OCI-M2 (cell line): ENCODE measurements around the gene SEMA4D.

Experiments used
- DNase-seq: peaks from one replicate; lab custom pipeline; 2025; ENCODE audit not compliant: unreplicated experiment; lab: John Stamatoyannopoulos, UW

The SEMA4D gene

DNA sequence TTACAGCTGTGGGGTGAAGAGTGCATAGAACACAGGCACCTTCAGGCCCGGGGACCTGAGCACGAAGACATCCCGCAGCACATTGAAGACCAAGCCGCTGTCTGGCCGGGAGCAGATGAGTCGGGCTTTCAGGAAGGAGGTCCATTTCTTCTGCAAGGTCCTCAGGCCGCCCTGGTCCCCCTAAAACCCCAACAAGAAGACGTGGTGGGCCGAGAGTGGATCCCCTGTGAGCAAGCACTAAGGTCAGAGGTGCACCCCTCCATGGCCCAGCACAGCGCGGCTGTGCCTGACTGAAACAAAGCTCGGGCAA lies 109.1 kb downstream of the SEMA4D start:
- DNase-seq: no peak

DNA sequence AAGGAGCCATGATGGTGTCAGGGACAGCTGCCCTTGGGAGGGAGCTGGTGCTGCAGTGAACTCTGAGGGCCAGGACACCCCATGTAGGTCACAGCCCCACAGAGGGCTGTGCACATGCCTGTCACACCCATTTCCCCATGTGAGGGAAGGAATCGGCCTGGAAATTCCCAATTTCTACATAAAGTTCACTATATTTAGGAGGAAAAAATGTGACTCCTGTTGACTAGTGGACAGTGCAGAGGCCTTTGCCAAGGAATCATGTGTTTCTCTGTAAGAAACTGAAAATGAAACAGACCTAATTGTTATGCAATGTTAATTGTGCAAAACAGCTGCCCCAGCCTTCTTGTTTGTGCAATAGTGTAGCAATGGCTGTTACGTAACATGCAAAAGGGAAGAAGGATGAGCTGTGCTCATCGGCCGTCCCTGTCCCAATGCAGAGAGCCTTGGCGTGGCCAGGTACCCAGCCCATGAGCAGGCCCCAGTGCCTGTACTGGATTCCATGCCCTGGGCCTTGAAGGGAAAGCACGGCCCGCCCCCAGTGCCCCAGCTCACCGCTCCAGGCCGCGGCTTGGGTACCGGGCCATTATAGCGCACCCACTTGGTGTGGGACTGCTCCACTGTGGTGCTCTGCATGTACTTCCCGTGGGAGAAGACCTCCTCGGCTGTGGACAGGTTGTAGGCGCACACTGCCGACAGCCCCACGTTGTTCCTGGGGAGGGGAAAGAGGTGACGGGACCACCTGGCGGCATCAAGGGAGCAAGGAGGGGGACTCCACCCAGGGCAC lies 109.6 kb downstream of the SEMA4D start:
- no peak for DNase-seq

DNA sequence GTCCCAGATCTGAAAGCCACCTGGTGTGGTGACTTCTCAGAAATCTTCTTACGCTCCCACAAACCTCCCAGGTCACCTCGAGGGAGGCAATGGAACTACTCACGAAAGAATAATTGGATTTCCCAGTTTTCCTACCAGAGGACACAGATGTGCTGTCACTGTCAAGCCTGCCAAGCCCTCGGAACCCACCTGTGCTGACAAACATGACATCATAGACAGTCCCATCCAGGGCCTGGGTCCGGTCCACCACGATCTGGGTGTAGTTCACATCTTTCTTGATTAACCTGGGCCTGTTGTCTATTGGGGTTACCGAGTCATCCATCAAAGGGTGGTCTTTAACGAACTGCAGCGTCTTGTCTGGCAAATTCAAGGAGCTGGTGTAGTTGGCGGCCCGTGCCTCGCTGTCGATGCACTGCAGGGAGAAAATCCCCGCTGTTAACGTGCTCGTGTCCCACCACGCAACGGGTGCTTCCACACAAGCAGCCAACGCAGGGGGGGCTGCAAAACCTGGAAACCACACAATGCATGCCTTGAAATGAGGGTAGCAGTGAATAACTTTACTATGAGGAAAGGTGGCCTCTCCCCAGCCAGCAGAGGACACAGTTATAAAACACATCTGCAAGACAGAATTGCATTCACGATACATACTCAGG lies 110.6 kb downstream of the SEMA4D start:
- no peak for DNase-seq

DNA sequence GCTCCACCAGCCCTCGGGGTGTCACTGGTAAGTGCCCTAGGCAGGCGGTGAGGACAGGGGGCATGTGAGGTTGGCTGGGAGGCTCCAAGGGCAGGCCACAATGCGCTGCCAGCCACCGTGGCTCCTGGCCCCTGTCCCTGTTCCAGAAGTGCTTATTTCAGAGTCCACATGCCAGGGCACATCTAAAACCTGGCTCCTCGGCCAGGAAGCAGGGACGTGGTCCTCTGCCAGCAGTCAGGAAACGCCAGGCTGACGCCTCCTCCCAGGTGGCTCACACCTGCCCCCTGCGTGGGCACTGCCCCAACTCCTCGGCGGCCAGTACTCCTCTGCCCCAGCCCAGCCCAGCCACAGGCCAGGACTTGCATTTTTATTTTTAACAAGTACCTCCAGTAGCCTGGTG lies 111.1 kb downstream of the SEMA4D start:
- no peak for DNase-seq

DNA sequence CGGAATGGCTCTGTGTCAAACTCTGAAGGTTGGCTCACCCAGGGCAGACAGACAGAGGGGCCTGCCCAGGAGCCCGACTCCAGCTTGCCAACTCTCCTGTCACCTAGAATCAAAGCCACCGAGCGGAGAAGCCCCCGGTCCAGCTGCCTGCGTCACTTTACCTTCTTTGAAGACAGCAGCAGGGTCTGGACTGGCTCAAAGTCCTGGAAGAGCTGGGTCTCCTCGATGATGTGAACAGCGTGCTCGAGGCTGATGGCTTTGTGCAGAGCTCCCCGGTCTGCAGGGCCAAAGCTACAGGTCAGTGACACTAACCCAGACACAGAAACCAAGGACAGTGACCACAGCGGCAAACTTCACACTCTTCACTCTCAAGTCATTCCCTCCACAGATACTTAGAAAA lies 111.7 kb downstream of the SEMA4D start:
- no peak for DNase-seq

DNA sequence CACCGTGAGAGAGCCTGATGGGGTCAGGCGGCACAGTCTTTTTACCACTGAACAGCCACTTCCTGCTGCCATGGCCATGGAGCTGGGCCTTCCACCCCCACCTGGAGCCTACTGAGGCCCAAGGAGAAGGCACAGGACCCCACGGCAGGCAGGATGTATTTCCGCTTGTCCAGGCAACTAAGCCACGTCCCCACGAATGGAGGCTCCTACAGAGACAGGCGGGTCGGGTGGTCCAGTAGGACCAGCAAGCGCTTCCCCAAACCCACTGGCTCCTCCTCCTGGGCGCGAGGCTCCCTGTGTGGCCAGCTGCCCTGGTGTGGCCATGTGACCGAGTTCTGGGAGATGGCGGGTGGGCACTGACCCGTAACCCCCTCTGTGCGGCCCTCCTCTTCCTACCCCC lies 113.1 kb downstream of the SEMA4D start:
- no peak for DNase-seq

DNA sequence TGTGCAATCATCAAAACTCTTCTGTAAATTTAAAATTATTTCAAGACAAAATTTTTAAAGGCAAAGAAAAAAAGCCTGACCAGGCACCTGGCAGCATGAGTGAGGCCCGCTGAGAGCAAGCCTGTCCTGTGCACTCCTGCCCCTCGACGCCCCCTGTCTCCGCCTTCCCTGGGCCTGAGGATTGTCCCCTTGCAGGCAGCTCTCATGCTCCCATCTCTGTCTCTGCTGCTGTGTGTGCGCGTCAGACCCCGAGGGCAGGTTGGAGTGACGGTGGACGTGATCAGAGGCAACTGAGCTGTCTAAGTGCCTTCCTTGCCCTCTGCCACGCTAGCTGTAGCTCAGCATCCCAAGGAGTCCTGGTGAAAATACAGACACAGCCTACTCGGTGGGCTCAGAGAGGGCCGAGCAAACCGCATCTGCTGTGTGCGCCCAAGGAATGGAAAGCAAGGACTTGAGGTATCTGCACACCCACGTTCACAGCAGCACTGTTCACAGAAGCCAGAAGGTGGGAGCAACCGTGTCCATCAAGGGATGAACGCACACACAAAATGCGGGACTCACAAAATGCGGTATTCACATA lies 114.1 kb downstream of the SEMA4D start:
- DNase-seq: no peak

DNA sequence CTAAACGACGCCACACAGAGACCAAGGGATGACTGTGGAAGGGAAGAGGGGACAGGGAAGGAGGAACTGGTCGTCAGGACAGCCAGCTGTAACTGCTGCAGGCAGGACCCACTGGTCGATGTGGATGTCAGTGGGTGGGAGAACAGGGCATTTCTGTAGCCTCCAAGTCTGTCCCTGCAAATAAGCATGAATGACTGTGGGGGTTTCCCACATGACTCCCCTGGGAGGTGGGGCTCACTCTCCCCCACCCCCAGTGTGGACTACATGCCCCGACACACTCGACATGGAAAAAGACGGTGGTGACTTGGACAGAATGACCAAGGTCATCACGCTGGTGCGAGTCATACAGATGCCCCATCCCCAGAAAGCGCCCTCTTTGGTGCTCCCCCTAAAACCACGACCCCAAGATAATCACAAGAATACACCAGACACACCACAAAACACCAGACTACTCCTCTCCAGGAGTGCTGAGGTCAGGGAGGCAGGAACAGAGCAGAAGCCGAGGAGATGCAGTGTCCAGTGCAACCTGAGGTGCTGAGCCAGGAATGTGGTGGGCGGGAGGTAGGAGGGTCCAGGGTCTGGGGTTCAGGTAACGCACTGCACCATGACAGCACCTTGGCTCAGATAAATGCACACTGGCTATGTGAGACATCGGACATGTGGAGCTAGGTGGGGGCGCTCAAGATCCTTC lies 114.7 kb downstream of the SEMA4D start:
- no peak for DNase-seq

DNA sequence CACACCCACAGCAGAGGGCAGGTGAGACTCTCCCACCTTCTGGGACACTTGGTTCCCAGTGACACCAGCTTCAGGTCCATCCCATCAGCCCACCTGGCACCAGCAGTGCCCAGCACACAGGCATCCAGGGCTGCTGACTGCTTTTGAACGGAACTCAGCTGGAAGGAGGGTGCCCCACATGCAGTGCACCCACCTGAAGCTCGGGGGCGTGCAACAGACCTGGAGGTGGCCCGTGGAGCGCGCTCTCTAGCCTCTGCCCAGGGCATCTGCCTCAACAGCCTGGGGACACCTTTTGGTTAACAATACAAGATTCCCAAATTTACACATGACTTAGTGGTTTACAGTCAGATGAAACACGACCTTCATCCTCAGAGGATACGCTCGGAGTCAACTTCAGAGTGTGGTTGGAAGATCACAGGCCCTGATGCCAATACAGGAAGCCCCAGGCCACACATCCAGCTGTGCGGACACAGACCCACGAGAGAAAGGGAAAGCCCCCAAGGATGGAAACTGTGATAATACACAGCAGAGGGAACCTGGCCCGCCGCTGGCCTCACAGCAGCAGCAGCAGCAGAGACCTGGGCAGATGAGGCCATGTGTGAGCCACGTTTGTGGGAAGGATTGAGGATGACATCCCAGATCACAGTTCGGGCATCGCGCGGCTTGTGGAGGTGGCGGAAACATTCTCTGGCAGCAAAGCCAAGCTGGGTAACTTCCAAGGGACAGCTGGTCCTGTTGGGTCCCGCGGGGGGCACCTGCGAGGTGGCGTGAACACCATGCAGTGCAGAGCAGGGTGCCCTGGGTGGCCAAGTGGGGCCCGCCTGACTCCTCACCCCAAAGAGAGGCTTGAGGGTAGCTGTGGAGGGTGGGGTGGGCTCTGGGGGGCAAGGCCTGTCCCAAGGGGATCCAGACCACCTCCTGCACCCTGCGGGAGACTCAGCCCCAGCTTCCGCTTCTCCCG lies 115.6 kb downstream of the SEMA4D start:
- no peak for DNase-seq

DNA sequence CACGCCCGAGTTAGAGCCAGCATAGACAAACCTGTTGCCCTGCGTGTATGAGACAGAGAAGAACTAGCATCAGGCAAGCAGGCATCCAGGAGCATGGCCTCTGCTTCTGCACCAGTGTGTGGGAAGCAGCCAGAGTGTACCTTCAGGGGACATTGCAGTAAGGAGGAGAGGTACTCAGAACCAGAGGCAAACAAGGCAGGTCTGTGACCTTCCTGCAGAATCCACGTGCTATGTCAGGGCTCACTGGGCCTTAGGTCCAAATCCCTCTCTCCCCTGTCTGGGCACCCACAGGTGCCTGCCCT lies 116.7 kb downstream of the SEMA4D start:
- no peak for DNase-seq

DNA sequence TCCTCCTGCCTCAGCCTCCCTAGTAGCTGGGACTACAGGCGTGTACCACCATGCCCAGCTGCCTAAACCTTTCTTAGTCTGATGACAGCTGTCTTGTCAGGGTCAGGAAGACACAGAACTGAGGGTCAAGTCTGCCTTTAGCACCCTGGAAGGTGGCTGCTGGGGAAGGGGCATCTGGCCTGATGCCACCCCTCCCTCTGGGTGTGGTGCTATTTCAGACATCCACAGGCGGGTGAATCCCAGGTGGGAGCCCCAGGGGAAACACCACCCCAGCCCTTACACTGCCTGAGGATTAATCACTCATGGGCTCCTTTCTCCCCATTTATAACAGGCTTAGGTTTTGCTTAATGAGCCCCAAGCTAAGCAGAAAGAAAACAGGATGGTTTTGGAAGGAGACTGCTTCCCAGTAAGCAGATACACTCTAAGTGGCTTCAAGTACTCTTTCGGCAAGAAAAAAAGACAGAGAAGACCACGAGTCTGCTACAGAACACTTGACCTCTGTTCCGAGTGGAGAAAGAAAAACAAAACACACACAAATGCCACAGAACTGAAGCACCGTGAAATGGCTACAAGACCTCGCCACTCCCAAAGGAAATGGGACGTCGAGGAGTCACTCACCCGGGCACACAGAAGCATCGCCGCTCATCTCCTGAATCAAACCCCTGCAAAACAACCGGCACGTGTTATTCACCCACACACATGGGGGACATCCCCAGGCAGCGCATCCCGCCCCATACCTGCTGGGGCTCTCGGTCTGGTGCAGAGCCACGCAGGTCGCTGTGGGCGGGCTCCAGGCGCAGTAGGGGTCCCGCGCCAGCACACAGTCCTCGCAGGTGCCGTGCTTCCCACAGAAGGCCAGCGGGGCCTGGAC lies 117.2 kb downstream of the SEMA4D start:
- no peak for DNase-seq

DNA sequence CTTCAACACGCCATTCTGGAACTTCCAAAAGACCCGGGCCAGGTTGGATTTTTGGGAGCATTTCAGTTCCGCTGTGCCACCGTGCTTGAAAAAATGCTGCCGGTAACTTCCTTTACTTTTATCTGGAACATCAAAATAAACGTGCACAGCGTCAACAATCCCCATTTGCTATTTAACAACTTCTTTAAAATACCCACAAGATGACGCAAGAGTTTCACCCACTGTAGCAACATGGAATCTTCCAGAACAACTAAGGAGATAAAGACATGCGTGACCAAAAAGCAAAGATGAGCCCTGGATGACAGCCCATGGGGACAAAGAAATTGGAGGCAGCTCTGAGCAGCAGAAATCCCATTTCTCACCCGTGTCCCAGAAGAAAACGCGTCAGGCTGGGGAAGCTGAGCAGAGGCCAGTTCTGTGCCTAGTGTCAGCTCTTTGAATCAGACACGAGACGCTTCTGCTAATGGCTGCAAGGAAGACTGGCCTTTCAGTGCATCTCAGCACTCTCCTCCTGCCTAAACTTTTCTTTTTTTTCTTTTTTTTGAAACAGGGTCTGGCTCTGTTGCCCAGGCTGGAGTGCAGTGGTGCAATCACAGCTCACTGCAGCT lies 118.3 kb downstream of the SEMA4D start:
- no peak for DNase-seq

DNA sequence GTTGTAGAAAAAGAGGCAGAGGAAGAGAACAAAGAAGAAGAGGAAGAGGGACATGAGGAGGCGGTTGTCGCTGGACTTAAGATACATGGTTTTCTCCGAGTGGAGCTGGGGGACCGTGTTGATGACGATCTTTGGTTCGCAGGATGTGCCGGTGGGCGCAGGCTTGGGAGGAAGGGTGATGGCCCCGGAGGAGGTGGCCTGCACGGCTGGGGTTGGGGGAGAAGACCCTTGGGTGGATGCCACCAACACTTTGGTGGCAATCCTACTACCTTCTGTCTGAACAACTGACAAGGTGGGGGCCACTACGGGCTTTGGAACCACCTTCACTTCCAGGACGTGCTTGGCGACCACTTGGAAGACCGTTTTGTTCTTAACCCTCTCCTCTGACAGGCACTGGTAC lies 118.9 kb downstream of the SEMA4D start:
- no peak for DNase-seq

DNA sequence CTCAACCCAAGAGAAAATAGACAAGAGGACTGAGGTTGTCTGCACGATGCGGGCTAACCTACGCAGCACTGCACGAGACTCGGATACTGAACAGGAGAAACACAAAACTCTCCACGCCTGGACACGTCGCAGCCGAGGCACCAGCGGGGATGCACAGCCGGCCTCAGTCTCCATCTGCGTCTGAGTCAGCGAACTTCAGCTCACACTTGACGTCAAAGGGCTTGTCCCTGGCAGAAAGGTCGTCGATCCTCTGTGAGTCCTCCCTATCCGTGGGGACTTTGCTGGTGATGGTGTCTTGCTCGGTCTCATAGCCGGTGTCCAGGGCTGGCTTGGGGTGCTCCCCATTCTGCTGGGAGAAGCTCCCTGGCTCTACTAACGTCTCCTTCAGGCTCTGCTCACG lies 119.4 kb downstream of the SEMA4D start:
- DNase-seq: no peak

DNA sequence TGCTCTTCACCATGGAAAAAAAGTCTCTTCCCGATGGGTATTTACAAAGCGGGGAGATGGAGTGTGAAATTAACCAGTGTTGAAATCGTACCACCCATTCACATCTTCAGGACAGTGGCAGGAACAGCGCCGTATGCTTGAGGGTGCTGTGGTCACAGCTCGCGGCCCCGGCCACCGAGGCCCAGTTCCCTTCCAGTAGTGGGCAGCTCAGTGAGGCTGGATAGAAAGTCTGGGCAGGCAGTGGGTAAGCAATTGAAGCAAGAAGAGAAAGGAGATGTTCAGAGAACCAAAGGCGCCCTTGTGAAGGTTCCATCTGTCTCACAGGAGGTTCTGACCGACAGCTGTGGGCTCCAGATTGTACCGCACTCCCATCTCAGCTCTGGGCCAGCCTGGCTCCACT lies 120.5 kb downstream of the SEMA4D start:
- DNase-seq: no peak

DNA sequence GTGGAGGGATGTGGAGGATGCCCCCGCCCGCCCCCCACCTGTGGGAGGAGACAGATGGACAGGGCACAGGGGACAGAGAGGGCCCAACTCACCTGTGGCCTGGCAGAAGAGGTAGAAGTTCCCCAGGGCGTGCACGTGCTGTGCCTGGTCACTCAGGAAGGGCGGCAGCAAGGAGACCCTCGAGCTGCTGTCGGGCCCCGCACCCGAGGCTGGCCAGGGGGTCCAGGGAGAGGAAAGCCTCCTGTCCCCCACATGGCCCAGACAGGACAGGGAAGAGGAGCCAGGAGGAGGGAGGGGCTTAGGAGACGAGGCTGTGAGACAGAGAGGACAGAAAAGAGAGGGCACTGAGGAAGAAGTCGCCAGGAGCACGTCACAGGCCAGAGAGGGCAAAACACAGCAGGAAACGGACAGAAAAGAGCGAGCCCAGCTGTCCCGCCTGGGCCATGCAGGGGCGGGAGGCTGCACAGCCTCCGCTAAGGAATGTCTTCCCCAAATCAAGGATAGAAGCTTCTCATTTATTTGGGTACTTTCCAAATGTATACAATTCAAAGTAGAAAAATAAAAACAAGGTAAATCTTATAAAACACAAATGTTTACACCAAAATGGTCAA lies 121.1 kb downstream of the SEMA4D start:
- DNase-seq: no peak

DNA sequence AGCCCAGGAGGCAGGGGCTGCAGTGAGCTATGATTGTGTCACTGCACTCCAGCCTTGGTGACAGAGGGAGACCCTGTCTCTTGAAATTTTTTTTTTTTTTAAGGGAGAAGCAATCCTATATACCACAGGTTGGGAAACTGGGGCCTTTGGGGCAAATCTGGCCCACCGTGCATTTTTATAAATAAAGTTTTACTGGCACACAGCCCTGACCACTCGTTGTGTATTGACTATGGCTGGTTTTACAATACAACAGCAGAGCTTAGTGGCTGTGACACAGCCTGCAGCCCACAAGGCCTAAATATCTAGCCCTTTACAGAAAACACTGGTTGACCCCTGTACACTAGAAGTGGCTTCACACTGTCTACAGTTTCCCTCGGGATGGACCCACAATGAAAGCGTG lies 121.6 kb downstream of the SEMA4D start:
- DNase-seq: no peak

DNA sequence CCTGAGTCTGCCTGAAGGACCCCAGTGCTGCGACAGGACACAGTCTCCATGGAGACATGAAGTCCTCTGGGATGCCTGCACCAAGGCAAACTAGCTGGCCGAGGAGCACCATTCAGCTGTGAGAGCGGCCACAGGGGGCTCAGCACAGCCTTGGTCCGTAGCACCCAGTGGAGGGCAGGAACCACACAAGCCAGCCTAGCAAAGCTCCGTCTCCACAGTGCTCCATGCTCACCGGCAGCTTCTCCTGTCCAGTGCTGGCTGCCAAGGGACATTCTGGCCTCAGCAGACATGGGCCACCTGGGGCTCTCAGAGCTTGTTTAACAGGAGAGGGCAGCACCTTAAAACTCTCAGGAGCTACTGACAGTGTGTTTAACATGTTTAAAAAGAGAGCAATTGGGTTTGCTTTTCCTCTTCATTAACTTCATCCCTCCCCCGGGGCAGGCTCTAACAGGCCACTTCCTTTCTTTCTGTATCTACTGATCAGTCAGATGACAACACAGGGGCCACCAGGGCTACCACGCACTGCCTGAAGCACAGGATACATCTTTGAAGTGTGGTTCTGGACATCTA lies 122.6 kb downstream of the SEMA4D start:
- no peak for DNase-seq

DNA sequence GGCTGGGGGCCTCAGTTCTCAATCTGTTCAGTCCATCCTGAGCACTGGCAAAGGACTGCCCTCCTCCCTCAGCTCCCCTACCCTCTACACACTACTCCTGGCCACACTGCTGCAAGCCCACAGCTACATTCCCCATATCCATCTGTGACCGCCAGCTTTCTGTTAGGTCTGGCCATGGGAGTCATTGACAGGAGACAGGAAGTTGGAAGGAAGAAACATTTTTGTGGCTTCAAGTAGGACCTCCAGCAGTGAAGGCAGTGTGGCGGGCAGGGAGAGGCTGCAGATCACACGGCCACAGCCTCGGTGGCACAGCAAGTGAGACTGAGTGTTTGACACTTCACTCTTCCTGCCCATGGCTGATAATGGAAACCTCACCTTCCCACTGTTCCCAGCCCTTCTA lies 123.7 kb downstream of the SEMA4D start:
- DNase-seq: no peak
